ENCODE data around the gene APCDD1. TPM values are rescaled to one million over a fixed set of nuclear protein-coding genes. Genes with fewer than 3 reads are reported as not detected.

APCDD1 gene
- total RNA-seq, 1 donor from 2014 or later = not detected

GRCh38 chr18:10477863-10478260 is 23.4 kb downstream of the APCDD1 start:
- H3K27ac Mint-ChIP-seq = no peak overlapping the region
- no peak overlapping the region for H3K4me3 Mint-ChIP-seq
- H3K9me3 Mint-ChIP-seq = no peaks in the 10 kb centered on the region
- DNase-seq = no peak
- peaks cover 12% of the 10 kb centered on the region for H3K27me3 Mint-ChIP-seq
- no peaks in the 10 kb centered on the region for H3K4me1 Mint-ChIP-seq
- H3K36me3 Mint-ChIP-seq (ENCODE audit: low read depth) = no peaks in the 10 kb centered on the region
- intact Hi-C loops (cut with micrococcal nuclease) = no loop called here

GRCh38 chr18:10481831-10482230 is 27.4 kb downstream of the APCDD1 start:
- no peak overlapping the region for H3K27ac Mint-ChIP-seq
- H3K4me1 Mint-ChIP-seq = peaks cover 3% of the 10 kb centered on the region
- no peaks in the 10 kb centered on the region for H3K36me3 Mint-ChIP-seq (ENCODE audit: low read depth)
- H3K27me3 Mint-ChIP-seq = peaks cover 8% of the 10 kb centered on the region
- no peak overlapping the region for H3K4me3 Mint-ChIP-seq
- DNase-seq = no peak
- H3K9me3 Mint-ChIP-seq = no peaks in the 10 kb centered on the region
- intact Hi-C loops (cut with micrococcal nuclease) = no loop called here

- Mint-ChIP-seq H3K4me3 (no peak overlapping the region), H3K27me3 (peaks cover 6% of the 10 kb centered on the region), H3K27ac (no peak overlapping the region), H3K36me3 (ENCODE audit: low read depth) (no peaks in the 10 kb centered on the region), H3K4me1 (peaks cover 3% of the 10 kb centered on the region), H3K9me3 (no peaks in the 10 kb centered on the region)
- DNase-seq = no peak
- intact Hi-C loops (cut with micrococcal nuclease) = no loop called here
Measured at GRCh38 chr18:10482363-10482984, 28.0 kb downstream of the APCDD1 start.

- Mint-ChIP-seq H3K36me3 (ENCODE audit: low read depth) (no peaks in the 10 kb centered on the region), H3K27ac (no peak overlapping the region), H3K27me3 (peaks cover 5% of the 10 kb centered on the region), H3K9me3 (no peaks in the 10 kb centered on the region), H3K4me1 (peaks cover 3% of the 10 kb centered on the region), H3K4me3 (no peak overlapping the region)
- DNase-seq = no peak
- intact Hi-C loops (cut with micrococcal nuclease) = no loop called here
Measured at GRCh38 chr18:10482985-10483949, 28.8 kb downstream of the APCDD1 start.

DNA sequence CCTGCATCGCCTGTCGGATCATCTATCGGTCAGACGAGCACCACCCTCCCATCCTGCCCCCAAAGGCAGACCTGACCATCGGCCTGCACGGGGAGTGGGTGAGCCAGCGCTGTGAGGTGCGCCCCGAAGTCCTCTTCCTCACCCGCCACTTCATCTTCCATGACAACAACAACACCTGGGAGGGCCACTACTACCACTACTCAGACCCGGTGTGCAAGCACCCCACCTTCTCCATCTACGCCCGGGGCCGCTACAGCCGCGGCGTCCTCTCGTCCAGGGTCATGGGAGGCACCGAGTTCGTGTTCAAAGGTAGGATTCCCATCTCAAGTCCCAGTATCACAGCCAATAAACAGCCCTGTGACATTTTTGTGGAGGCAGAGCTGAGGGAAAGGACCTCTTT is 31.0 kb downstream of the APCDD1 start:
- Mint-ChIP-seq H3K27ac (no peak overlapping the region), H3K4me3 (no peak overlapping the region), H3K27me3 (peaks cover 4% of the 10 kb centered on the region), H3K4me1 (peaks cover 3% of the 10 kb centered on the region), H3K36me3 (ENCODE audit: low read depth) (no peaks in the 10 kb centered on the region), H3K9me3 (no peaks in the 10 kb centered on the region)
- no peak for DNase-seq
- intact Hi-C loops (cut with micrococcal nuclease) = no loop called here

DNA sequence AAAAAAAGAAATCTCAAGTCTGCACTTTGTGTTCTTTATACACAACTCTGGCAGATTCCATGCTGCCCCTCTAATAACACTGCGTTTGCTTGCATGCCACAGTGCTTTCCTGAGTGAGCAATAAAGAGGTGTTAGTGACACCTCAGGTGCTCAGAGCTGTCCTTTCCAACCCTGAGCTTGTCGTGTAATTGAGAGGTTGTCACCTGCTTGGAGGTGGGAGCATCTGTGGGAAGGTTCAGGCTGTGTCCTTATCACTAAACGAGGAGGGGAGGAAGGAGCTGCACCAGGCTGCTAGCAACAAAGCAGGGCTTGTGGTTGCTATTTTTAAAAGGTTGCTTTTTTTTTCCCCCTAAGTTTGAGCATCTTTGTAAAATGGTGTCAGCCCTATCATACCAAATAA is 31.9 kb downstream of the APCDD1 start:
- Mint-ChIP-seq H3K36me3 (ENCODE audit: low read depth) (no peaks in the 10 kb centered on the region), H3K4me1 (peaks cover 9% of the 10 kb centered on the region), H3K4me3 (no peak overlapping the region), H3K27ac (no peak overlapping the region), H3K9me3 (no peaks in the 10 kb centered on the region), H3K27me3 (peaks cover 2% of the 10 kb centered on the region)
- no peak for DNase-seq
- intact Hi-C loops (cut with micrococcal nuclease) = no loop called here

DNA sequence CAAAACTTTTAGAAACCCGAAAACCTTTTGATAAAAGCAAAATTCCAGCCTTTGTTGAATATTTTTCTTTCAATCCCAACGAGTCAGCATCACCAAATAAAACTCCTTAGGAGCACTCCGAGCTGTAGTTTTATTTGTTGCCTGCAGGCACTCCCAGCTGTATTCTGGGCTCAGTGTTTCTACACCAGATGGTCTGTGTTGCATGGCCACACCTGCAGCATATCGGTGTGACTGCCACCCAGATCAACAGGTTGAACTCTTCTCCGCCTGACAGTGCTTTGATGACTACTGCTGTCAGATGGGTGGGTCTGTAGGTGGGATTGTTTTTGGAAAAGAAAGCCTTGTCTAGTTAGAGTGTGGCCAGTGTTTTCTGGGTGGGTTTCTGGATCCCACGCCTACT is 32.7 kb downstream of the APCDD1 start:
- no peak overlapping the region for H3K27ac Mint-ChIP-seq
- no peak for DNase-seq
- H3K4me1 Mint-ChIP-seq = peaks cover 9% of the 10 kb centered on the region
- H3K4me3 Mint-ChIP-seq = no peak overlapping the region
- no peaks in the 10 kb centered on the region for H3K9me3 Mint-ChIP-seq
- no peaks in the 10 kb centered on the region for H3K36me3 Mint-ChIP-seq (ENCODE audit: low read depth)
- intact Hi-C loops (cut with micrococcal nuclease) = no loop called here
- peaks cover 2% of the 10 kb centered on the region for H3K27me3 Mint-ChIP-seq

GRCh38 chr18:10488017-10488416 is 33.6 kb downstream of the APCDD1 start:
- Mint-ChIP-seq H3K36me3 (ENCODE audit: low read depth) (no peaks in the 10 kb centered on the region), H3K4me3 (no peak overlapping the region), H3K4me1 (peaks cover 9% of the 10 kb centered on the region), H3K27ac (no peak overlapping the region), H3K9me3 (no peaks in the 10 kb centered on the region), H3K27me3 (peaks cover 2% of the 10 kb centered on the region)
- intact Hi-C loops (cut with micrococcal nuclease) = no loop called here
- DNase-seq = no peak

GRCh38 chr18:10490401-10491165 is 36.1 kb downstream of the APCDD1 start:
- Mint-ChIP-seq H3K9me3 (no peaks in the 10 kb centered on the region), H3K4me3 (no peak overlapping the region), H3K36me3 (ENCODE audit: low read depth) (no peaks in the 10 kb centered on the region), H3K4me1 (peaks cover 5% of the 10 kb centered on the region), H3K27ac (no peak overlapping the region), H3K27me3 (peaks cover 2% of the 10 kb centered on the region)
- peak; percentile 80 for DNase-seq
- intact Hi-C loops (cut with micrococcal nuclease) = no loop called here

DNA sequence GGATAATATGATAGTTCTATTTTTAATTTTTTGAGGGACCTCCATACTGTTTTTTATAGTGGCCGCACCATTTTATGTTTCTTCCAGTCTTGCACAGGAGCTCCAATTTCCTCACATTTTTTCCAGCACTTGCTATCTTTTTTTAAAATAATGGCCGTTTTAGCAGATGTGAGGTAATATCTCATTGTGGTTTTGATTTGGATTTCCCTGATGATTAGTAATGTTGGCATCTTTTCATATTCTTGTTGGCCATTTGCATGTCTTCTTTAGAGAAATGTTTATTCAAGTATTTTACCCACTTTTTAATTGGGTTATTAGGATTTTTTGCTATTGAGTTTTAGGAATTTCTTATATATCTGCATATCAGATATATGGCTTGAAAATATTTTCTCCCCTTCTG is 41.5 kb downstream of the APCDD1 start:
- no peaks in the 10 kb centered on the region for H3K36me3 Mint-ChIP-seq (ENCODE audit: low read depth)
- no peak overlapping the region for H3K4me3 Mint-ChIP-seq
- no peak overlapping the region for H3K27ac Mint-ChIP-seq
- peaks cover 6% of the 10 kb centered on the region for H3K4me1 Mint-ChIP-seq
- H3K9me3 Mint-ChIP-seq = peaks cover 5% of the 10 kb centered on the region
- intact Hi-C loops (cut with micrococcal nuclease) = no loop called here
- H3K27me3 Mint-ChIP-seq = peaks cover 18% of the 10 kb centered on the region
- no peak for DNase-seq

GRCh38 chr18:10497206-10497749 is 42.8 kb downstream of the APCDD1 start:
- DNase-seq = no peak

GRCh38 chr18:10499230-10499629 is 44.8 kb downstream of the APCDD1 start:
- H3K4me3 Mint-ChIP-seq = no peak overlapping the region
- peaks cover 5% of the 10 kb centered on the region for H3K9me3 Mint-ChIP-seq
- no peak overlapping the region for H3K27ac Mint-ChIP-seq
- intact Hi-C loops (cut with micrococcal nuclease) = loop anchor here (2.0 kb wide), 1 partner anchor 22 kb away; no protein-coding TSS in a partner anchor
- DNase-seq = no peak
- no peaks in the 10 kb centered on the region for H3K36me3 Mint-ChIP-seq (ENCODE audit: low read depth)
- H3K27me3 Mint-ChIP-seq = peaks cover 39% of the 10 kb centered on the region
- H3K4me1 Mint-ChIP-seq = peaks cover 5% of the 10 kb centered on the region

More at GRCh38 chr18:10497206-10497749, 42.8 kb downstream of the APCDD1 start:
- H3K4me1 Mint-ChIP-seq = peaks cover 5% of the 10 kb centered on the region
- H3K9me3 Mint-ChIP-seq = peaks cover 5% of the 10 kb centered on the region
- H3K27ac Mint-ChIP-seq = no peak overlapping the region
- no peaks in the 10 kb centered on the region for H3K36me3 Mint-ChIP-seq (ENCODE audit: low read depth)
- H3K4me3 Mint-ChIP-seq = no peak overlapping the region
- intact Hi-C loops (cut with micrococcal nuclease) = no loop called here
- peaks cover 26% of the 10 kb centered on the region for H3K27me3 Mint-ChIP-seq

- DNase-seq = no peak
- peaks cover 5% of the 10 kb centered on the region for H3K4me1 Mint-ChIP-seq
- peaks cover 39% of the 10 kb centered on the region for H3K27me3 Mint-ChIP-seq
- intact Hi-C loops (cut with micrococcal nuclease) = no loop called here
- H3K36me3 Mint-ChIP-seq (ENCODE audit: low read depth) = no peaks in the 10 kb centered on the region
- no peak overlapping the region for H3K4me3 Mint-ChIP-seq
- peaks cover 5% of the 10 kb centered on the region for H3K9me3 Mint-ChIP-seq
- H3K27ac Mint-ChIP-seq = no peak overlapping the region
Measured at GRCh38 chr18:10500038-10500437, 45.6 kb downstream of the APCDD1 start.
